Measurements from ENCODE around the gene ASB6. TPM values are rescaled to one million over a fixed set of nuclear protein-coding genes. Genes with fewer than 3 reads are reported as not detected.
A peak's percentile ranks its signal among the peaks of the same experiment; 100 is the strongest.

Gene ASB6
- total and polyA plus RNA-seq, 2 experiments from 2014 or later: 22.9 to 24.1 TPM

DNA sequence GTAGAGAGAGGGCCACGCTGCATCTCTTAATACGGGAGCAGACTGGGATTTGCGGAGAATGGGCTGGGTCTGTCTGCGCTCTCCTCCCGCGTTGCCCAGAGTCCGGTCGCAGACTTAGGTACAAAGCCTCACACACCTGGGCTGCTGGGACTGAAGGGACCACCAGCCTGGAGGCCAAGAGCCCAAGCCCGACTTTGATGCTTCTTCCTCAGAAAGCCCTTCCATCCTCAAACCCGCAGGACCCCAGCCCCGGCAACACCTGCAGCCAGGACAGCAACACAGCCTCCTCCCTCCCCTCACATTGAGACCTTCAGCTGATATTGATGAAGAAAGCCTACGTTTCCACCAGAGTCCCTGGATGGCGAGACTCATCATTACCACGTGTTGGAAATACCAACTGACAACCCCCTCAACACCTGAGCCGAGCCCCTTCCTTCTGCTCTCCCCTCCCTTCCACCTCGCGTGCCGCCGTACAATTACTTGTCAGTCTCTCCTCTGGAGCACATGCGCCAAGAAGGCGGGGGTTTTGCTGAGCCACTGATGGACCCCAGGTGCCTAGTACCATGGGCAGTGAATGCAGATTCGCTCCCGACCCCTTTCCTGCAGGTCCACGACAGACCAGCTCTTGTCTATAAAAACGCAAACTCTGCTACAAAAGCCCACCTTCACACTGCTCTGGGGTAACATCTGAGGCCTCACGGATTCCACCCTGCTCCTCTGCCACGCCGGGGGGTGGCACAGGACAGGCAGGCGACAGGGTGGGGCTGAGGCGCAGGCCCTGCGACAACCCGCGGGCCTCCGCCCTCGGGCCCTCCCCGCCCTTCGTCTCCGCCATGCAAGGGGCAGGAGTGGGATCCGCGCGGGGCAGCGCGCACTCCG, 841 bp downstream of the ASB6 start:
- H3K9ac ChIP-seq: peak overlapping the region; percentile 88
- peak; percentile 59 for DNase-seq
- WGBS, 2 experiments (ENCODE audit: low coverage in 1 of 2, low lambda C conversion rate in 2 of 2, missing lambda C conversion rate in 2 of 2): 22 to 23% methylated on average over 34 to 37 of the region's 44 CpGs
- H3K4me2 ChIP-seq (ENCODE audit: unreplicated experiment): peak overlapping the region; percentile 78
- in situ Hi-C loops (cut with MboI): loop anchor here (5.0 kb wide), 1 partner anchor 146 kb away; no protein-coding TSS in a partner anchor
- peaks cover 12% of the 10 kb centered on the region for H3K4me1 ChIP-seq (ENCODE audit: insufficient read depth)
- no peaks in the 10 kb centered on the region for H3K27me3 ChIP-seq (replicated peaks; ENCODE audit: insufficient read depth)
- H3F3A ChIP-seq (ENCODE audit: insufficient read depth): peaks cover 5% of the 10 kb centered on the region; the same call in 1 of the 2 replicates
- peak overlapping the region; percentile 84 for H3K4me3 ChIP-seq
- TF ChIP-seq EZH2phosphoT487 (IDR thresholded peaks at IDR 0.05; ENCODE audit: insufficient read depth, low read depth): no peak
- TF ChIP-seq EZH2 (IDR thresholded peaks at IDR 0.05; ENCODE audit: insufficient read depth, poor library complexity, severe bottlenecking): no peak
- H3K36me3 ChIP-seq (ENCODE audit: low read depth): peaks cover 13% of the 10 kb centered on the region; the same call in 1 of the 2 replicates
- H3K27ac ChIP-seq: peak overlapping the region; percentile 74
- peaks cover 58% of the 10 kb centered on the region for H3K79me2 ChIP-seq (ENCODE audit: insufficient read depth)
- no peaks in the 10 kb centered on the region for H4K20me1 ChIP-seq (ENCODE audit: insufficient read depth)
- H3K9me2 ChIP-seq (ENCODE audit: insufficient read depth): no peaks in the 10 kb centered on the region
- 0 out of 2 replicates have a peak overlapping the region, but pooled peaks have one; percentile 11 for H2AFZ ChIP-seq
- no peaks in the 10 kb centered on the region for H3K9me3 ChIP-seq (ENCODE audit: low read depth)

DNA sequence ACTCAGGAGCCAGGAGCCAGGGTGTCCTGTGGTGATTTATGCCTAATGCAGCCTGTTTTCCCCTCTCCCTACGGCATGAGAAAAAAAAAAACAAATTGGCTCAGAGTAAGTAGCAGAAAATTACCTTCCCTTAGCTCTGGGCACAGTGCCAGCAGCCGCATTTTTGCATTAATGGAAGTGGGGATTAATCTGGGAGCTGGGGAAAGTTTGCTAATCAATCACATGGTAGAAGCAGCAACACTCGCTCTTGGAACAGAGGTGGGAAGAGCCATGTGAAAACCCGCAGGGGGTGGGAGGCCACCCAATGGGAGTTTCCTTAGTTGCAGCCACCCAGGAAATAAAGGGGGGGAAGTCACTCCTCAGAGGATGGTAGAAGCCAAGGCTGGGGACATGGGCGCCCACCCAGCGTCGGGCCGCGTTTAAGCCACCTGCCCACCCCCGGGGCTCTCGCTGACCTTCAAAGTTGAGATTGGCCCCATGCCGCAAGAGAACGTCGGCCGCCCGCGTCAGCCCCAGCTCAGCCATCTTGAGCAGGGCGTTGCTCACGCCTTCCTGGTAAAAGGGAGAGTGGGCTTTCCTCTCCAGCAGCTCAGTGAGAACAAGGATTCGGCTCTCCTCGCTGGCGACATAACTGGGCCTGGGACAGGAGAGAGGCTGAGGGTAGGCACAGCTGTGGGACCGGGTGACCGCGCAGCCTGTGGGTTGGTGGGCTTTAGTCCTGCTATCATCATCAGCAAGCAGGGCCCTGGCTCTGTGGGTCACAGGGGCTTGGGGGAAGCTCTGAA, 1.7 kb downstream of the ASB6 start:
- DNase-seq: peak; percentile 48
- Histone ChIP-seq H3K9ac (peak overlapping the region; percentile 88), H3K27ac (peak overlapping the region; percentile 74), H3K9me2 (ENCODE audit: insufficient read depth) (no peaks in the 10 kb centered on the region), H3K36me3 (ENCODE audit: low read depth) (peaks cover 18% of the 10 kb centered on the region), H3F3A (ENCODE audit: insufficient read depth) (peaks cover 5% of the 10 kb centered on the region; the same call in 1 of the 2 replicates), H3K27me3 (replicated peaks; ENCODE audit: insufficient read depth) (no peaks in the 10 kb centered on the region), H3K79me2 (ENCODE audit: insufficient read depth) (peaks cover 66% of the 10 kb centered on the region), H4K20me1 (ENCODE audit: insufficient read depth) (no peaks in the 10 kb centered on the region), H3K4me3 (peak overlapping the region; percentile 84), H2AFZ (no peak overlapping the region), H3K4me2 (ENCODE audit: unreplicated experiment) (peak overlapping the region; percentile 78), H3K4me1 (ENCODE audit: insufficient read depth) (peaks cover 12% of the 10 kb centered on the region), H3K9me3 (ENCODE audit: low read depth) (no peaks in the 10 kb centered on the region)
- in situ Hi-C loops (cut with MboI): loop anchor here (5.0 kb wide), 1 partner anchor 147 kb away; no protein-coding TSS in a partner anchor
- 65 to 70% methylated on average over 22 to 25 of the region's 25 CpGs for WGBS, 2 experiments (ENCODE audit: low coverage in 1 of 2, low lambda C conversion rate in 2 of 2, missing lambda C conversion rate in 2 of 2)
- no peak for TF ChIP-seq EZH2phosphoT487 (IDR thresholded peaks at IDR 0.05; ENCODE audit: insufficient read depth, low read depth)
- TF ChIP-seq EZH2 (IDR thresholded peaks at IDR 0.05; ENCODE audit: insufficient read depth, poor library complexity, severe bottlenecking): no peak

- H3K27me3 ChIP-seq (replicated peaks; ENCODE audit: insufficient read depth): no peaks in the 10 kb centered on the region
- peaks cover 12% of the 10 kb centered on the region for H3K4me1 ChIP-seq (ENCODE audit: insufficient read depth)
- DNase-seq: no peak
- no peaks in the 10 kb centered on the region for H3K9me2 ChIP-seq (ENCODE audit: insufficient read depth)
- peaks cover 5% of the 10 kb centered on the region; the same call in 1 of the 2 replicates for H3F3A ChIP-seq (ENCODE audit: insufficient read depth)
- peaks cover 24% of the 10 kb centered on the region for H3K36me3 ChIP-seq (ENCODE audit: low read depth)
- H3K4me2 ChIP-seq (ENCODE audit: unreplicated experiment): peak overlapping the region; percentile 78
- H3K27ac ChIP-seq: peak overlapping the region; percentile 74
- H3K4me3 ChIP-seq: peak overlapping the region; percentile 84
- H3K79me2 ChIP-seq (ENCODE audit: insufficient read depth): peaks cover 72% of the 10 kb centered on the region
- H2AFZ ChIP-seq: no peak overlapping the region
- 46 to 52% methylated on average over 12 of the region's 12 CpGs for WGBS, 2 experiments (ENCODE audit: low coverage in 1 of 2, low lambda C conversion rate in 2 of 2, missing lambda C conversion rate in 2 of 2)
- no peak for TF ChIP-seq EZH2phosphoT487 (IDR thresholded peaks at IDR 0.05; ENCODE audit: insufficient read depth, low read depth)
- in situ Hi-C loops (cut with MboI): loop anchor here (5.0 kb wide), 1 partner anchor 148 kb away; no protein-coding TSS in a partner anchor
- H3K9ac ChIP-seq: peak overlapping the region; percentile 88
- no peaks in the 10 kb centered on the region for H4K20me1 ChIP-seq (ENCODE audit: insufficient read depth)
- H3K9me3 ChIP-seq (ENCODE audit: low read depth): no peaks in the 10 kb centered on the region
Measured at GRCh38 chr9:129639756-129640085, 2.2 kb downstream of the ASB6 start.

DNA sequence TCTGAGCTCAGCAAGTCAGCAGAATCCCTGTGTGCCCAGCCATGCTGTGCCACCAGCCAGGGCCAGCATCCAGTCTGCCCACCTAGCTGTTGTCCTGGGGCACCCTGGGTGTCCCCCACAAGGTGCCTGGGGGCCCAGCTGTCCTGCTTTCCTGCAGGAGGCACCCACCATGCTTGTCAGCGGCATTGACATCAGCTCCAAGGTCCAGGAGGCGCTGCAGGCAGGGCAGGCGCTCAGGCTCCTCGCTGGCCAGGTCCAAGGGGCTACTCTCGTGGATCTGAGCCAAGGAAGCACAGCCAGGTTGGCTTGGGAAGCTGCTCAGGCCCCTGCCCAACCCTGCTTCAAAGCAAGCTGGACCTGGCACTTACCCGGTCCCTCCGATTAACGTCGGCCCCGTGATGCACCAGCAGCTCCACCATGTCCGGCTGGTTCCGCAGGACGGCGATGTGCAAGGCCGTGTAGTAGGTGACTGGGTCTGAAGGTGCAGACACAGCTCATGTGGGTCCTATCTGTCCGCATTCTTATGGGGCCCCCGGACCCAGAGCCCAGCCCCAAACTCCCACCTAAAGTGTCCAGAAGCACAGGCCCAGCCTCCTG, 2.8 kb downstream of the ASB6 start:
- H3F3A ChIP-seq (ENCODE audit: insufficient read depth): peaks cover 5% of the 10 kb centered on the region; the same call in 1 of the 2 replicates
- WGBS, 2 experiments (ENCODE audit: low coverage in 1 of 2, low lambda C conversion rate in 2 of 2, missing lambda C conversion rate in 2 of 2): 82 to 92% methylated on average over 16 to 17 of the region's 17 CpGs
- H3K36me3 ChIP-seq (ENCODE audit: low read depth): peaks cover 27% of the 10 kb centered on the region
- TF ChIP-seq EZH2phosphoT487 (IDR thresholded peaks at IDR 0.05; ENCODE audit: insufficient read depth, low read depth): no peak
- no peak overlapping the region for H3K4me3 ChIP-seq
- H3K4me2 ChIP-seq (ENCODE audit: unreplicated experiment): no peak overlapping the region
- no peaks in the 10 kb centered on the region for H4K20me1 ChIP-seq (ENCODE audit: insufficient read depth)
- in situ Hi-C loops (cut with MboI): no loop called here
- peaks cover 78% of the 10 kb centered on the region for H3K79me2 ChIP-seq (ENCODE audit: insufficient read depth)
- DNase-seq: no peak
- no peaks in the 10 kb centered on the region for H3K9me3 ChIP-seq (ENCODE audit: low read depth)
- no peaks in the 10 kb centered on the region for H3K9me2 ChIP-seq (ENCODE audit: insufficient read depth)
- H3K9ac ChIP-seq: 0 out of 2 replicates have a peak overlapping the region, but pooled peaks have one; percentile 88
- peaks cover 12% of the 10 kb centered on the region for H3K4me1 ChIP-seq (ENCODE audit: insufficient read depth)
- no peaks in the 10 kb centered on the region for H3K27me3 ChIP-seq (replicated peaks; ENCODE audit: insufficient read depth)
- peak overlapping the region; percentile 74; the same call in 1 of the 2 replicates for H3K27ac ChIP-seq
- no peak overlapping the region for H2AFZ ChIP-seq
